ENCODE data around the gene CRTAP.
"Not testable (repeated sequence)": the region's sequence is repeated elsewhere in the genome, so short reads cannot be mapped to it uniquely, and the experiment has no call there.

The CRTAP gene

DNA sequence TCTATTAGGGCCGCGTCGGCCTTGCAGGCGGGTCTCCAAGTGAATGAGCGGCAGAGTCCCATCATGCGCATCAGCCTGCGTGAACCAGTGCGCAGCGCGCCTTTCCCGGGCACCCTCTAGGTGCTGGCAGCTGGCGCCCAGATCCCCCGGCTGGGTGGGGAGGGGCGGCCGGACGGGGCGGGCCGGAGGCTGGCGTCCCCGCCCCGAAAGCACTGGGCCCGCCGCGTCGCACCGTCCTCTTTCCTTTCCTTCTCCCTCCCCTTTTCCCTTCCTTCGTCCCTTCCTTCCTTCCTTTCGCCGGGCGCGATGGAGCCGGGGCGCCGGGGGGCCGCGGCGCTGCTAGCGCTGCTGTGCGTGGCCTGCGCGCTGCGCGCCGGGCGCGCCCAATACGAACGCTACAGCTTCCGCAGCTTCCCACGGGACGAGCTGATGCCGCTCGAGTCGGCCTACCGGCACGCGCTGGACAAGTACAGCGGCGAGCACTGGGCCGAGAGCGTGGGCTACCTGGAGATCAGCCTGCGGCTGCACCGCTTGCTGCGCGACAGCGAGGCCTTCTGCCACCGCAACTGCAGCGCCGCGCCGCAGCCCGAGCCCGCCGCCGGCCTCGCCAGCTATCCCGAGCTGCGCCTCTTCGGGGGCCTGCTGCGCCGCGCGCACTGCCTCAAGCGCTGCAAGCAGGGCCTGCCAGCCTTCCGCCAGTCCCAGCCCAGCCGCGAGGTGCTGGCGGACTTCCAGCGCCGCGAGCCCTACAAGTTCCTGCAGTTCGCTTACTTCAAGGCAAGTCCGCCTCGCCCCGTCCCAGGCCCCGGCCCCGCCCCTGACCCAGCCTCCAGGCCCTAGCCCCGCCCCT, at the start of gene CRTAP:
Gene CRTAP, plus strand, starts transcription at position 243 of the 850 bp plus-strand sequence. Its CDS starts 64 bp downstream, at position 307.
- no peaks in the 10 kb centered on the region for H3K9me3 Mint-ChIP-seq
- peak; percentile 81 for DNase-seq (ENCODE audit: low spot score)
- no peaks in the 10 kb centered on the region for H3K36me3 Mint-ChIP-seq (ENCODE audit: low read depth)
- H3K27ac Mint-ChIP-seq = peak within 1 kb of the TSS; percentile 83
- peaks cover 21% of the 10 kb centered on the region for H3K4me1 Mint-ChIP-seq (ENCODE audit: low read depth)
- no peaks in the 10 kb centered on the region for H3K27me3 Mint-ChIP-seq (ENCODE audit: low read depth)
- peak within 1 kb of the TSS; percentile 90 for H3K4me3 Mint-ChIP-seq

DNA sequence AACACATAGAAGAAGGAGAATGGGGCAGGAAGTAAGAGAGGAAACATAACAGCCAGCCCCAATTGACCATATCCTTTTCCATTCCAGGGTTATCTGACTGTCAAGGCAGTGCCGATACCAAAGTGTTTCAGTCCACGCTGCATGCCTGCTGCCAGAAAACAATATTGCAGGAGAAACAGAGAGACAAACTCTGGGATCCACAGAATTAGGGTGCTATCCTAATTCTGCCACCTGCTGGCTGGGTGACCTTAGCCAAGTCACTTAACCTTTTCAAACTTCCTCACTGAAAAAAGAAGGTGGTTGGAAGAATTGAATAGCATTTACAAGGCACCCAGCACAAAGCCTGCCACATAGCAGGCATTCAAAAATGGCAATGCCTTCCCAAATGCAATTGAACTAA, 48.9 kb upstream of the CRTAP start:
- Mint-ChIP-seq H3K4me1 (ENCODE audit: low read depth) (peaks cover 67% of the 10 kb centered on the region), H3K36me3 (ENCODE audit: low read depth) (peaks cover 69% of the 10 kb centered on the region), H3K9me3 (peaks cover 3% of the 10 kb centered on the region), H3K4me3 (no peak overlapping the region), H3K27ac (peak overlapping the region; percentile 26), H3K27me3 (ENCODE audit: low read depth) (no peaks in the 10 kb centered on the region)
- peak; percentile 46 for DNase-seq (ENCODE audit: low spot score)

DNA sequence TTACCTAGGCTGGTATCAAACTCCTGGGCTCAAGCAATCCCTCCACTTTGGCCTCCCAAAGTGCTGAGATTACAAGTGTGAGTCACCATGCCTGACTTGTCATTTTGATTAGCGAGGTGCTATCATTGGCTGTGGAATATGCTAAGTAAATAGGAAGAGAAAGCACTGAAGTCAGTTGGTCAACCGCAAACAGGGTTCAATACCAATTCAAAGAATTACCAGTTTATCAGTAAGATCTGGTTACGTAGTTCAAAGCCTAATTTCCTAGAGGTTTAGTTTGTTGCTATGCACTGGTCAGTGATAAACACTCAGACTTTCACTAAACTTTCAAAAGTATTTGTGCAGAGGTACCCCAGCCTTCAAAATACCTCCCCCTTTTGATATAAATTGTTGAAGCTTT, 46.3 kb upstream of the CRTAP start:
- H3K4me3 Mint-ChIP-seq = no peak overlapping the region
- peaks cover 65% of the 10 kb centered on the region for H3K36me3 Mint-ChIP-seq (ENCODE audit: low read depth)
- H3K27me3 Mint-ChIP-seq (ENCODE audit: low read depth) = no peaks in the 10 kb centered on the region
- DNase-seq (ENCODE audit: low spot score) = no peak
- no peaks in the 10 kb centered on the region for H3K9me3 Mint-ChIP-seq
- no peak overlapping the region for H3K27ac Mint-ChIP-seq
- H3K4me1 Mint-ChIP-seq (ENCODE audit: low read depth) = peaks cover 70% of the 10 kb centered on the region

DNA sequence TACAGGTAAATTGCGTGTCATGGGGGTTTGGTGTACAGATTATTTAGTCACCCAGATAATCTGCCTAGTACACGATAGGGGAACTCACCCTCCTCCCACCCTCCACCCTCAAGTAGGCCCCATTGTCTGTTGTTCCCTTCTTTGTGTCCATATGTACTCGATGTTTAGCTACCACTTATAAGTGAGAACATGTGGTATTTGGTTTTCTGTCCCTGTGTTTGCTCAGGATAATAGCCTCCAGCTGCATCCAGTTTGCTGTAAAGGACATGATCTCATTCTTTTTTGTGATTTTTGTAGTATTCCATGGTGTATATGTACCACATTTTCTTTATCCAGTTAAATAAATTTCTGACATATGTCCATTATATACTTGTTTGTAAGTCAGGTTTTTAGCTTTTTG, 44.0 kb upstream of the CRTAP start:
- not testable (repeated sequence) for H3K27ac Mint-ChIP-seq; DNase-seq (ENCODE audit: low spot score); H3K27me3 Mint-ChIP-seq (ENCODE audit: low read depth); H3K9me3 Mint-ChIP-seq; H3K4me3 Mint-ChIP-seq
- H3K4me1 Mint-ChIP-seq (ENCODE audit: low read depth) = peaks cover 63% of the 10 kb centered on the region
- H3K36me3 Mint-ChIP-seq (ENCODE audit: low read depth) = peaks cover 53% of the 10 kb centered on the region

DNA sequence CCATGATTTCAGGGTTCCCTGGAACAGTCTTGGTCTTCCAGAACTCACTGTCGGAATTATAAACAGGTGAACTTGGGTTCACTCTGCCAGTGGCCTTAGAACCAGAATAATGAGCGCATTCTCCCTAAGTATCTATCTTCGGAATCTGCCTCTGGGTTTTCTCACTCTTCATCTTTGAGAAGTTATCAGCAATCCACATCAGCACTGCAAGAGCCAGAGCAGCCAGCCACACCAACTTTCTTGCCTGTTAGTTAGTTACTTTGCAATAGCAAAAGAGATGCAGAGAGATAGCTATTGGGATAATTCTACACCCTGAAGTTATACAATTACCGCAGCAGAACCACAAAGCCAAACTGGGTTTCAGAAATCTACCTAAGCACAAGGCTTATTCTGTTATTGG, 42.6 kb upstream of the CRTAP start:
- H3K9me3 Mint-ChIP-seq = no peaks in the 10 kb centered on the region
- H3K36me3 Mint-ChIP-seq (ENCODE audit: low read depth) = peaks cover 50% of the 10 kb centered on the region
- no peaks in the 10 kb centered on the region for H3K27me3 Mint-ChIP-seq (ENCODE audit: low read depth)
- DNase-seq (ENCODE audit: low spot score) = no peak
- H3K27ac Mint-ChIP-seq = peak overlapping the region; percentile 56
- peak overlapping the region; percentile 49 for H3K4me3 Mint-ChIP-seq
- peaks cover 62% of the 10 kb centered on the region for H3K4me1 Mint-ChIP-seq (ENCODE audit: low read depth)

DNA sequence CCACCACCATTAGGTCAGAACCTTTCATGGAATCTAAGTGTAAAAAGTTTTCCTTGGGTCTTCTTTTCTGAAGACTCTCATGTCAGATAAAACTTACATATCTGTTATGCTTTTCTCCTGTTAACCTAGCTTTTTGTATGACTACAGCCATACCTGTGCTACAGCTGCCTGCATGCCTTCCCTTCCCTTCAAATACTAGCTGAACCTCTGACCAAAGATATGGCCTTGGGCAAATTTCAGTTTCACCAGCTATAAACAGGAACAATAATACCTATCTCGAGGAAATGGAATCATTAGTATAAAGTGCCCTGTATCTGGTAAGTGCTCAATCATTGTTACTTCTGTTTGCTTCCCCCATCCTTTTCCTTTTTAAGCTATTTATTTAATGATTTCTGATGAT, 41.9 kb upstream of the CRTAP start:
- Mint-ChIP-seq H3K36me3 (ENCODE audit: low read depth) (peaks cover 49% of the 10 kb centered on the region), H3K4me3 (peak overlapping the region; percentile 49), H3K9me3 (no peaks in the 10 kb centered on the region), H3K27ac (peak overlapping the region; percentile 74), H3K27me3 (ENCODE audit: low read depth) (no peaks in the 10 kb centered on the region), H3K4me1 (ENCODE audit: low read depth) (peaks cover 63% of the 10 kb centered on the region)
- DNase-seq (ENCODE audit: low spot score) = no peak

DNA sequence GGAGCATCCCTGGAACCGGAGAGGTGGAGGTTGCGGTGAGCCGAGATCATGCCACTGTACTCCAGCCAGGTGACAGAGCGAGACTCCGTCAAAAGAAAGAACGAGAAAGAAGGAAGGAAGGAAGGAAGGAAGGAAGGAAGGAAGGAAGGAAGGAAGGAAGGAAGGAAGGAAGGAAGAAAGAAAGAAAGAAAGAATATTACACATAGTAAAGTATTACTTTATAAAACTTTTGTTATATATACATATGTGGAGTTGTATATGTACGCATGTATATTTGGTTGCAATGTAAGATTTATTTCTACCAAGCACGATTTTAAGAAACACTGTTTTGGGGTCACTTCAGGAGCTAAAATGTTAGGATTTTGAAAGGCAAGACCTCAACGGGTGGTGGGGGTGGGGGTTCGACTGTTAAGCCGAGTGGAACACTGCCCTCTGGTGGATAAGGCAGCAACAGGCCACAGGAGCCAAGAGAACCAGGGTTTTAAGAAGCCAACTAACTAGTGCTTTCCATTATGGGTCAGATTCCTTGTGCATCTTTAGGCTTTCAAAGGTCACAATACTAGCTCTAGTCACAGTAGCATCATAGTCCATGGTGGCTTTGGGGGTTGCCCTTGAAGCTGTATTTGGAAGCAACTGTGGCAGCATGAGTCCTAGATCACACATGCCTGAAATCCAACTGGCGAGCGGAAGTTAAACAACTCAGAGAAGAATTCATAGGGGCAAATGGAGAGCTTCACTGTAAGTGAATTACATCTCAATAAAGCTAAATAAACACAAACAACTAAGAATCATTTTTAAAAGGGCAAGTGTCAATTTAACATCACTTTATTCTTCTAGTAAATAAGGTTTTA, 39.4 kb upstream of the CRTAP start:
- Mint-ChIP-seq H3K4me3 (no peak overlapping the region), H3K4me1 (ENCODE audit: low read depth) (peaks cover 53% of the 10 kb centered on the region), H3K27me3 (ENCODE audit: low read depth) (no peaks in the 10 kb centered on the region), H3K36me3 (ENCODE audit: low read depth) (peaks cover 33% of the 10 kb centered on the region), H3K27ac (no peak overlapping the region), H3K9me3 (no peaks in the 10 kb centered on the region)
- peak; percentile 55 for DNase-seq (ENCODE audit: low spot score)

DNA sequence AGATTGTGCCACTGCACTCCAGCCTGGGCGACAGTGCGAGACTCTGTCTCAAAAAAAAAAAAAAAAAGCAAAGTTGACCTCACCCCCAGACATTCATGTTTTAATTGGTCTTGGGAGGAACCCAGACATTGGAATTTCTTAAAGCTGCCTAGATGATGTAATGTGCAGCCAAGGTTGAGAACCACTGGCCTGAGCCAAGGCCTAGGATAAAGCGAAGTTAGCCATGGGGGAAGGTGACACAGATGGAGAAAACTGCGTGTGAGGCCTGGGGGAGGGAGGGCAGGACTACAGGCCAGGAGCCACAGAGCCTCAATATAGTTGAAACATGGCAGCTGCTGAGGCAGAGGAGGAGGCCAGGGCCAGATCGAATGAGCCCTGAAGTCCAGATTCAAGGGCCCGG, 37.8 kb upstream of the CRTAP start:
- Mint-ChIP-seq H3K4me3 (no peak overlapping the region), H3K27me3 (ENCODE audit: low read depth) (no peaks in the 10 kb centered on the region), H3K9me3 (no peaks in the 10 kb centered on the region), H3K27ac (no peak overlapping the region), H3K4me1 (ENCODE audit: low read depth) (peaks cover 43% of the 10 kb centered on the region), H3K36me3 (ENCODE audit: low read depth) (peaks cover 27% of the 10 kb centered on the region)
- no peak for DNase-seq (ENCODE audit: low spot score)

DNA sequence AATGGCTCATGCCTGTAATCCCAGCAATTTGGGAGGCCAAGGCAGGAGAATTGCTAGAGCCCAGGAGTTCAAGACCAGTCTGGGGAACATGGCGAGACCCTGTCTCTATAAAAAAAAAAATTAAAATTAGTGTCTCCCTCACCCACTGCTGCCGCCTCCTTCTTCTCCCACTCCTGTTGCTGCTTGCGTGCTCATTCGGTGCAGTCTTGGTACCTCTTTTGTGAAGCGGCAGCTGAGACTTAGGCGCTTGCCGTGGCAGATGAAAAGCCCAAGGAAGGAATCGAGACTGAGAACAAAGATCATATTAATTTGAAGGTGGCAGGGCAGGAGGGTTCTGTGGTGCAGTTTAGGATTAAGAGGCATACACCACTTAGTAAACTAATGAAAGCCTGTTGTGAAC, 36.9 kb upstream of the CRTAP start:
- H3K27me3 Mint-ChIP-seq (ENCODE audit: low read depth) = no peaks in the 10 kb centered on the region
- DNase-seq (ENCODE audit: low spot score) = no peak
- H3K4me3 Mint-ChIP-seq = no peak overlapping the region
- no peaks in the 10 kb centered on the region for H3K9me3 Mint-ChIP-seq
- peaks cover 34% of the 10 kb centered on the region for H3K4me1 Mint-ChIP-seq (ENCODE audit: low read depth)
- H3K27ac Mint-ChIP-seq = no peak overlapping the region
- peaks cover 19% of the 10 kb centered on the region for H3K36me3 Mint-ChIP-seq (ENCODE audit: low read depth)

DNA sequence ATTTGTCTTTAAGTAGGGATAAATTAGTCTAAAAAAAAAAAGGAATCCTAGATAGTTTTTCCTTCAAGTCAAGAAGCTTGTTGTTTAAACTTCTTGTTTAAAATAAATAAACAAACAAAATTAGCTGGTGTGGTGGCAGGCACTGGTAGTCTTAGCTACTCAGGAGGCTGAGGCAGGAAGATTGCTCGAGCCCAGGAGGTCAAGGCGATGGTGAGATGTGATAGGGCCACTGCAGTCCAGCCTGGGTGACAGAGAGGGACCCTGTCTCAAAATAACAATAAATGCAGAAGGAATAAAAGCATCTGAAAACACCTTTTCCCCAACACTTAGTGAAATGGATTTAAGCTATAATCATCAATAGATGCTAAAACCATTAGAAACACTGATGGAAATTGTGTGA, 35.8 kb upstream of the CRTAP start:
- H3K36me3 Mint-ChIP-seq (ENCODE audit: low read depth) = peaks cover 20% of the 10 kb centered on the region

DNA sequence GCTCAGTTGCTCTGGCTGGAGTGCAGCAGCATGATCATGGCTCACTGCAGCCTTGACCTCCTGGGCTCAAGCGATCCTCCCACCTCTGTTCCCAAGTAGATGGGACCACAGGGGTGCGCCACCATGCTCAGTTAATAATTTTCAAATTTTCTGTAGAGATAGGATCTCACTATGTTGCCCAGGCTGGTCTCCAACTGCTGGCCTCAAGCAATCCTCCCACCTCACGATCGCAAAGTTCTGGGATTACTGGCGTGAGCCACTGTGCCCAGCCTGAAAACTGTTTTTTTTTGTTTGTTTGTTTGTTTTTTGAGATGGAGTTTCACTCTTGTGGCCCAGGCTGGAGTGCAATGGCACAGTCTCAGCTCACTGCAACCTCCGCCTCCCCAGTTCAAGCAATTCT, 34.0 kb upstream of the CRTAP start:
- not testable (repeated sequence) for H3K27ac Mint-ChIP-seq, H3K9me3 Mint-ChIP-seq

More for the DNA sequence above, 35.8 kb upstream of the CRTAP start:
- no peak overlapping the region for H3K27ac Mint-ChIP-seq
- H3K27me3 Mint-ChIP-seq (ENCODE audit: low read depth) = no peaks in the 10 kb centered on the region
- H3K4me3 Mint-ChIP-seq = no peak overlapping the region
- H3K9me3 Mint-ChIP-seq = no peaks in the 10 kb centered on the region
- DNase-seq (ENCODE audit: low spot score) = no peak
- peaks cover 26% of the 10 kb centered on the region for H3K4me1 Mint-ChIP-seq (ENCODE audit: low read depth)

DNA sequence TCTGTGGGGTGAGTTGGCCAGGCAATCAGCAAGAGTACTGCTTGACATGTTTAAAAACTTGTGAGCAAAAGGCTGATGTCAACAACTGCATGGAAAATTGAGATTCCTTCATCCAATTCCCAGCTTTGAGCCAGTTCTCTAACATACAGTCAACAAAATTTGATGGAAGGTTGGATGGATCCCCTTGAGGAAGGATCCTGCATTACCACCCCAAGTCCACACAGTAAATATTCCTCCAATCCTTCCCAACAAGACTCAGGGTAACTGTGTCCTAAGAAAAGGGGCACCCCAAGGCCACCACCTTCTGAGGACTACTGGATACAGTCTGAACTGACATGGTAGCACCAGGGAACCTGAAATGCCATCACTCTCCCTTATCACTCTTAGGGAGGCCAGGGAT, 32.0 kb upstream of the CRTAP start:
- Mint-ChIP-seq H3K27ac (no peak overlapping the region), H3K9me3 (no peaks in the 10 kb centered on the region), H3K36me3 (ENCODE audit: low read depth) (peaks cover 16% of the 10 kb centered on the region), H3K27me3 (ENCODE audit: low read depth) (no peaks in the 10 kb centered on the region), H3K4me1 (ENCODE audit: low read depth) (peaks cover 15% of the 10 kb centered on the region), H3K4me3 (no peak overlapping the region)
- DNase-seq (ENCODE audit: low spot score) = no peak

More for the DNA sequence above, 34.0 kb upstream of the CRTAP start:
- peaks cover 21% of the 10 kb centered on the region for H3K36me3 Mint-ChIP-seq (ENCODE audit: low read depth)
- not testable (repeated sequence) for DNase-seq (ENCODE audit: low spot score); H3K4me3 Mint-ChIP-seq; H3K27me3 Mint-ChIP-seq (ENCODE audit: low read depth)
- H3K4me1 Mint-ChIP-seq (ENCODE audit: low read depth) = peaks cover 17% of the 10 kb centered on the region

DNA sequence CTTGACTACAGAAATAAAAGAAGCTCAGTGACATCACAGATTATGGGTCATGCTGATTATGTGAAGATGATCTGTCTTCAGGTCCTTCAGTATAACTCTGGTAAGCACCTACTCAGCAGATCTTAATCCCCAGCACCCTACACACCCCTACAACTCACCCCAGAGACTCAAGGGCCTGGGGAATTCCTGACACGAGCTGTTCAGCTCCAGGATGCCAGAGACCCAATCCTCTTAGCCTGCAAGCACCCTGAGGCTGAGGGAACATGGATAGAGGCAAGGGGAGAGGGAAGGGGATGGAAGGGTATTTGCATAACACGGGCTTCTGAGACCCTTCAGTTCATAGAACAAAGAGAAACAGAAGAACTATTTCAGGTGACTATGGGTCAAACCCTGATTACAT, 29.9 kb upstream of the CRTAP start:
- no peak for DNase-seq (ENCODE audit: low spot score)
- Mint-ChIP-seq H3K36me3 (ENCODE audit: low read depth) (peaks cover 30% of the 10 kb centered on the region), H3K27ac (no peak overlapping the region), H3K27me3 (ENCODE audit: low read depth) (no peaks in the 10 kb centered on the region), H3K4me3 (no peak overlapping the region), H3K9me3 (no peaks in the 10 kb centered on the region), H3K4me1 (ENCODE audit: low read depth) (peaks cover 23% of the 10 kb centered on the region)

DNA sequence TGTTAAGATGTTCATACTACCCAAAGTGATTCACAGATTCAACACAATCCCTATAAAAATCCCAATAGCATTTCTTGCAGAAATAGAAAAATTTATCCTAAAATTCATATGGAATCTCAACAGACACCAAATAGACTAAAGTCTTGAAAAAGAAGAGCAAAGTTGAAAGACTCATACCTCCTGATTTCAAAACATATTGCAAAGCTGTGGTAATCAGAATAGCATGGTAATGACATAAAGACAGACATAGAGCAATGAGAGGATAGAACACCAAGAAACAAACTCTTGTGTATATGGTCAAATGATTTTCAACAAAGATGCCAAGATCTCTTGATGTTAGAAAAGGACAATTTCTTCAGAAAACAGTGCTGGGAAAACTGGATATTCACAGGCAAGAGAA, 25.1 kb upstream of the CRTAP start:
- no peak for DNase-seq (ENCODE audit: low spot score)
- Mint-ChIP-seq H3K4me1 (ENCODE audit: low read depth) (peaks cover 57% of the 10 kb centered on the region), H3K9me3 (no peaks in the 10 kb centered on the region), H3K4me3 (peak overlapping the region; percentile 62), H3K27ac (no peak overlapping the region), H3K36me3 (ENCODE audit: low read depth) (peaks cover 64% of the 10 kb centered on the region), H3K27me3 (ENCODE audit: low read depth) (no peaks in the 10 kb centered on the region)

Data from T-helper 2 cell treated with Interferon-gamma antibody and Interleukin-4, amounts not matched to agents 5 μg/mL and 100 μg/mL, for 36 hours (primary cell).